ENCODE results near the gene MST1R. TPM values are rescaled to one million over a fixed set of nuclear protein-coding genes. Genes with fewer than 3 reads are reported as not detected.

The MST1R gene
- 10 to 100 TPM; 29.7 to 62.5 (median 48.8) TPM for total RNA-seq

DNA sequence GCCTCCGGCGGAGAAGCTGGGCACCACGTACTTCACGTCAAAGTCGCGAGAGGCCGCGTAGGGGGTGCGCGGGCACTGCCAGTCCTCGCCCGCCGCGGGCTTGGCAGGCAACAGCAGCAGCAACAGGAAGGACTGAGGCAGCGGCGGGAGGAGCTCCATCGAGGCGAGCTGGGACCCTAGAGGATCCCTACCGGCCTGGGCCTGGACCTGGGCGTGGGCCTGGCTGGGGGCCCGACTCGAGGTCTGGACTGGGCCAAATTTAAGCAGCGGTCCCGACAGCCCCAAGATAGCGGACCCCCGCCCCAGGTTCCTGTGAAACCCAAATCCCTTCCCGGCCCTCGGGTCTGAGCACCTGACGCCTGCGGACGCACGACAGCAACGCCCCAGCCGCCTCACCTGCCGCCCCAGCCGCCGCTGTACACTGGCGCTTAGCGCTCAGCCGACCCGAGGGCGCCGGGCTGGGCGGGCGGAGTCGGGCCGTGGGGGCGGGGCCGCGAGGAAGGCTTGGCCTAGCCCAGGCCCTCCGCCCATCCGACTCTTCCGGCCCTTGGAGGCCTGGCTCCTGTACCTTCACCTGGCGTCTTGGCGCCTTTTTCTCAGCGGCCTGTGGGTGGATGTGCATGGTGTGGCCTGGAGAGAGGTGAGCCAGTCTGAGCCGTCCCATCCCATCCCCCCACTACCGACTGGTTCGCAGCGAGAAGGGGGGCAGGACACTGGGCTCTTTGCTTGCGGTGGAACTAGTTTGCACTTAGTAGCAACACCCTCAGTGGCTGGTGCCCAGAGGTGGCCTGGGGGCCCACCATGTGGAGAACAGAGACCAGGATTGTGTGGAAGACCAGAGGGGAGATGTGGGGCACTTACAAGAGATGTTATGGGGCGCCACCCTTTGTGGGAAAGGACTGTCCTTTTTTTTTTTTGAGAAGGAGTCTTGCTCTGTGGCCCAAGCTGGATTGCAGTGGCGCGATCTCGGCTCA is at the start of gene MST1R:
TSS of gene MST1R (minus strand) at position 423 of the 974 bp plus-strand sequence. CDS start at position 159, 264 bp downstream.
- intact Hi-C loops (cut with DNase I; ENCODE audit: low total_unique reads): no loop called here
- 35 to 39% methylated on average over 35 to 45 of the region's 65 CpGs for WGBS, 2 donors
- DNase-seq (ENCODE audit: low spot score in 2 of 2): peak; percentile 76 to 96
- TF ChIP-seq, protein P1, sequence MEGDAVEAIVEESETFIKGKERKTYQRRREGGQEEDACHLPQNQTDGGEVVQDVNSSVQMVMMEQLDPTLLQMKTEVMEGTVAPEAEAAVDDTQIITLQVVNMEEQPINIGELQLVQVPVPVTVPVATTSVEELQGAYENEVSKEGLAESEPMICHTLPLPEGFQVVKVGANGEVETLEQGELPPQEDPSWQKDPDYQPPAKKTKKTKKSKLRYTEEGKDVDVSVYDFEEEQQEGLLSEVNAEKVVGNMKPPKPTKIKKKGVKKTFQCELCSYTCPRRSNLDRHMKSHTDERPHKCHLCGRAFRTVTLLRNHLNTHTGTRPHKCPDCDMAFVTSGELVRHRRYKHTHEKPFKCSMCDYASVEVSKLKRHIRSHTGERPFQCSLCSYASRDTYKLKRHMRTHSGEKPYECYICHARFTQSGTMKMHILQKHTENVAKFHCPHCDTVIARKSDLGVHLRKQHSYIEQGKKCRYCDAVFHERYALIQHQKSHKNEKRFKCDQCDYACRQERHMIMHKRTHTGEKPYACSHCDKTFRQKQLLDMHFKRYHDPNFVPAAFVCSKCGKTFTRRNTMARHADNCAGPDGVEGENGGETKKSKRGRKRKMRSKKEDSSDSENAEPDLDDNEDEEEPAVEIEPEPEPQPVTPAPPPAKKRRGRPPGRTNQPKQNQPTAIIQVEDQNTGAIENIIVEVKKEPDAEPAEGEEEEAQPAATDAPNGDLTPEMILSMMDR (IDR thresholded peaks at IDR 0.05): no peak
- no peak for TF ChIP-seq POLR2A (IDR thresholded peaks at IDR 0.05)
- peak within 1 kb of the TSS; percentile 9 for H3K4me3 ChIP-seq (ENCODE audit: low read depth, poor library complexity, severe bottlenecking)

DNA sequence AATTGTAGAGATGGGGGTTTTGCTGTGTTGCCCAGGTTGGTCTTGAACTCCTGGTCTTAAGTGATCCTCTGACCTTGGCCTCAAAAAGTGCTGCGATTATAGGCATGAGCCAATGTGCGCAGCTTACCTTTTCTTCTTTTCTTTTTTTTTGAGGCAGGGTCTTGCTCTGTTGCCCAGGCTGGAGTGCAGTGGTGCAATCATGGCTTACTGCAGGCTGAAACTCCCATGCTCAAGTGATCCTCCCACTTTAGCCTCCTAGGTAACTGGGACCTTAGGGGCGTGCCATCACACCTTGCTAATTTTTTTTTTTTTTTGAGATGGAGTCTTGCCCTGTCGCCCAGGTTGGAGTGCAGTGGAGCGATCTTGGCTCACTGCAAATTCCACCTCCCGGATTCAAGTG is 49.3 kb upstream of the MST1R start:
- DNase-seq (ENCODE audit: low spot score in 2 of 2): no peak
- 94 to 98% methylated on average over 6 of the region's 6 CpGs for WGBS, 2 donors
- no peak for TF ChIP-seq POLR2A (IDR thresholded peaks at IDR 0.05)
- TF ChIP-seq, protein P1 (IDR thresholded peaks at IDR 0.05): no peak
- H3K4me3 ChIP-seq (ENCODE audit: low read depth, poor library complexity, severe bottlenecking): no peak overlapping the region
- intact Hi-C loops (cut with DNase I; ENCODE audit: low total_unique reads): no loop called here

DNA sequence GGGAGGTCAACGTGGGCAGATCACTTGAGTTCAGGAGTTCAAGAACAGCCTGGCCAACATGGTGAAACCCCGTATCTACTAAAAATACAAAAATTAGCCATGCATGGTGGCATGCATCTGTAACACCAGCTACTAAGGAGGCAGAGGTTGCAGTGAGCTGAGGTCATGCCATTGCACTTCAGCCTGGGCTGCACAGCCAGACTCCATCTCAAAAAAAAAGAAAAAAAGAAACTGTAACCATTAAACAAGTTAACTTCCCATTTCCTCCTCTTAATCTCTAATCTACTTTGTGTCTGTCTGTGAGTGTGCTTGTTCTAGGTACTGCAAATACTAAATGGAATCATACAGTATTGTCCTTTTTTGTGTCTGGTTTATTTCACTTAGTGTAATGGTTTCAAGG is 39.0 kb upstream of the MST1R start:
- H3K4me3 ChIP-seq (ENCODE audit: low read depth, poor library complexity, severe bottlenecking): no peak overlapping the region
- intact Hi-C loops (cut with DNase I; ENCODE audit: low total_unique reads): no loop called here
- WGBS, 2 donors: 66 to 76% methylated on average over 2 of the region's 2 CpGs
- DNase-seq (ENCODE audit: low spot score in 2 of 2): no peak
- TF ChIP-seq POLR2A (IDR thresholded peaks at IDR 0.05): no peak
- TF ChIP-seq, protein P1 (IDR thresholded peaks at IDR 0.05): no peak

DNA sequence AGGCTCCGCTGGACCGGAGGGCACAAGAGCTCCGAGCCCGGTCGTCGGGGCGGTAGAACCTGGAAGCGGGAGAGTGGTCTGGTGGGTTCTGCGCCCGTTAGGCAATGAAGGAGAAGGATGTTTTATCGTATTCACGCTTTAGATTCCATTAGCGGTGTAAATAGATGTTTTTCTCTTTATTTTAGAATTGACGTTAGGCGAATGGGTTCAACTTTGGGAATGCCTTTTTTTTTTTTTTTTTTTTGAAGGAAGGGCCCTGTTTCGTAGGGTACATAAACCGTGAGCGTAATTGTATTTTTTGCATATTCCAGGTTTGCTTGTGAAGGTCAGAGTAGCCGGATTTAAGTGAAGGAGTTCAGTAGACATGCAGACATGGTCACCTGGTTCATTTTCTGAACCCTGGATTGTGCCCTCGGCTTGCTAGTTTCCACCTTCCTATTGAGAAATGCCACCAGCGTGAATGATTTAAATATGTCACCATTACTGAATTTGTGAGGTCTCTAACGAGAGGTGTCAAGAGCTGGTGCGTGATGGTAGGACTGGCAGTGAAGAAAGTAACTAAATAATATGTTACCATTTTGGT is 37.1 kb upstream of the MST1R start:
- 6 to 7% methylated on average over 23 of the region's 23 CpGs for WGBS, 2 donors
- TF ChIP-seq, protein P1 (IDR thresholded peaks at IDR 0.05): no peak
- no peak for TF ChIP-seq POLR2A (IDR thresholded peaks at IDR 0.05)

DNA sequence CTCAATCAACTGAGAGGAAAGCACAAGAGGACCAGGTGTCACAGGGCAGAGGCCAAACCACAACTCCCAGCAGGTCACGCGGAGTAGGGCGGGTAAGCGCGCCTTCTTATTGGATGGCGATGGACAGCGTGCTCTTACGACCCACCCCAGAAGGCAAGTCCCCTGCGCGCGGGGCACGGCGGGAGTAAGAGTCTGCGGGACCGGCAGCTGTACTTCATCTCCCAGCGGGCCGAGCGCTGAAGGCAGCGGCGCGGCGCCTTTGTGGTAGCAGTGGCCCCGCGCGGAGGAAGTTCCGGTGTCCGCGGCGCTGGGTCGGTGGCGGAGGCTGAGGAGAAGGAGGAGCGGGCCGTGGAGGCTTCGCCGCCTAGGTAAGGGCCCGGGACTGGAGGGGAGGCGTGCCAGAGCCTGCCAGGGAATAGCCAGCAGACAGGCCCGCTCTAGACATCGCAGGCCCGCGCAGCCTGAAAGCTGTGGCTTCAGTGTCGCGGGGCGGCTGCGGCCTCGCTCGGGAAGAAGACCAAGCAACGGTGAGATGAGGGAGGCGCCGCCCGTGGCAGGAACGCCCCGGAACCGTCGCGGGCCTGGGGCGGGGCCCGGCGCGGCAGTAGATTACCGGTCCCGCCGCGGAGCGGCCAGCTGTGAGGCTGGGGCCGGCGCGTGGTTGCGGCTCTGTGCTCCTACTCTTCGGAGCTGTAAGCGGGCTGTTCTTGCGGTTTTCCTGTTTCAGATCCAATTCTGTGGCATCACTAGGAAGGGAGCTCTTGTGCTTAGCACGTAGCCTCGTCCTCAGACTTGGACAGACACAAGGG is 36.4 kb upstream of the MST1R start, which contains the start of gene RBM6:
TSS of gene RBM6 (plus strand) at position 293 of the 809 bp plus-strand sequence. CDS start 22,492 bp downstream, outside the sequence.
- peak; percentile 98 to 100 for DNase-seq (ENCODE audit: low spot score in 2 of 2)
- intact Hi-C loops (cut with DNase I; ENCODE audit: low total_unique reads): no loop called here
- peak within 1 kb of the TSS; percentile 66 for H3K4me3 ChIP-seq (ENCODE audit: low read depth, poor library complexity, severe bottlenecking)
- 1% methylated on average over 58 to 72 of the region's 74 CpGs for WGBS, 2 donors
- TF ChIP-seq POLR2A (IDR thresholded peaks at IDR 0.05): no peak
- TF ChIP-seq, protein P1 (IDR thresholded peaks at IDR 0.05): peak in 1 of 3 donors; percentile 31

More for the DNA sequence above, 37.1 kb upstream of the MST1R start:
- no peak for DNase-seq (ENCODE audit: low spot score in 2 of 2)
- H3K4me3 ChIP-seq (ENCODE audit: low read depth, poor library complexity, severe bottlenecking): peak overlapping the region; percentile 66
- intact Hi-C loops (cut with DNase I; ENCODE audit: low total_unique reads): no loop called here

Measured in lower leg skin (tissue), 4 donors.